SK-N-SH (cell line): ENCODE measurements around the gene TMEM240. TPM values are rescaled to one million over a fixed set of nuclear protein-coding genes. Genes with fewer than 3 reads are reported as not detected.

Experiments
- CTCF ChIA-PET: fragments of 300-600, 350-600 bp; formaldehyde crosslinking; extraction: SDS; loops from one replicate; lab custom pipeline; 2021; lab: Yijun Ruan, JAX
- POLR2A ChIA-PET: fragments of 350-600 bp; sonication (Branson Sonifier 250); formaldehyde crosslinking; extraction: SDS; loops from one replicate; lab custom pipeline; 2020; ENCODE audit warnings: antibody characterized with exemption, inconsistent platforms; lab: Yijun Ruan, JAX
- DNase-seq: peaks from one replicate; pipeline ENCODE4 v3.0.0; 2012
- H2AFZ ChIP-seq: fragments of 200-600 bp; sonication (generic); 2 replicates; pipeline ENCODE4 v1.8.1; 2016; ENCODE audit warnings: antibody characterized with exemption, mild to moderate bottlenecking, low read depth
- H3F3A ChIP-seq: fragments of 200-600 bp; sonication (generic); replicated peaks from 2 replicates; pipeline ENCODE3; 2016; ENCODE audit warnings: antibody characterized with exemption, mild to moderate bottlenecking; ENCODE audit not compliant: insufficient read depth
- H3K27ac ChIP-seq, 2 experiments: fragments of 200-500 bp in 1 of 2; fragments of 200-600 bp in 1 of 2; sonication (Bioruptor generic) in 1 of 2; sonication (generic), shearing (Covaris generic) in 1 of 2; 2 replicates each; pipeline versions ENCODE4 v1.5.1 to v1.6.1; 2014 to 2016; ENCODE audit warnings: low read depth in 2 of 2, inconsistent platforms in 1 of 2, low read length in 1 of 2, mild to moderate bottlenecking in 1 of 2, mixed read lengths in 1 of 2
- H3K27me3 ChIP-seq: fragments of 200-600 bp; sonication (generic), shearing (Covaris generic); 2 replicates; pipeline ENCODE4 v1.6.1; 2016; ENCODE audit warnings: mixed run types; ENCODE audit not compliant: insufficient read depth
- H3K36me3 ChIP-seq, 2 experiments: fragments of 200-500 bp in 1 of 2; fragments of 200-600 bp in 1 of 2; sonication (Bioruptor generic) in 1 of 2; sonication (generic) in 1 of 2; replicated peaks in 1 of 2; 2 replicates each; pipeline versions ENCODE3 to v1.5.1; 2014 to 2016; ENCODE audit warnings: low read length in 1 of 2, mild to moderate bottlenecking in 1 of 2; ENCODE audit not compliant: insufficient read depth in 2 of 2, control insufficient read depth in 1 of 2
- H3K4me1 ChIP-seq, 2 experiments: fragments of 200-500 bp in 1 of 2; fragments of 200-600 bp in 1 of 2; sonication (Bioruptor generic) in 1 of 2; sonication (generic), shearing (Covaris generic) in 1 of 2; 2 replicates each; pipeline versions ENCODE4 v1.5.1 to v1.6.1; 2014 to 2016; ENCODE audit warnings: low read depth in 1 of 2, low read length in 1 of 2, mixed run types in 1 of 2; ENCODE audit not compliant: insufficient read depth in 2 of 2, control insufficient read depth in 1 of 2
- H3K4me2 ChIP-seq: fragments of 200-600 bp; sonication (generic), shearing (Covaris generic); 2 replicates; pipeline ENCODE4 v1.6.1; 2017; ENCODE audit warnings: mixed run types
- H3K4me3 ChIP-seq, 2 experiments: fragments of 200-500 bp in 1 of 2; fragments of 200-600 bp in 1 of 2; sonication (Bioruptor generic) in 1 of 2; sonication (generic), shearing (Covaris generic) in 1 of 2; 2 replicates each; pipeline versions ENCODE4 v1.5.1 to v1.8.1; 2014 to 2016; ENCODE audit warnings: low read depth in 2 of 2, inconsistent platforms in 1 of 2, low read length in 1 of 2, mild to moderate bottlenecking in 1 of 2, mixed read lengths in 1 of 2, moderate library complexity in 1 of 2
- H3K79me2 ChIP-seq: fragments of 200-600 bp; sonication (generic); 2 replicates; pipeline ENCODE4 v1.8.1; 2017; ENCODE audit warnings: mild to moderate bottlenecking; ENCODE audit not compliant: insufficient read depth
- H3K9ac ChIP-seq: fragments of 200-600 bp; sonication (generic); 2 replicates; pipeline ENCODE4 v1.6.1; 2017; ENCODE audit warnings: mixed run types
- H3K9me2 ChIP-seq: fragments of 200-600 bp; sonication (generic); 2 replicates; pipeline ENCODE4 v1.6.1; 2017; ENCODE audit warnings: mixed run types
- H3K9me3 ChIP-seq: fragments of 200-600 bp; sonication (generic); 2 replicates; pipeline ENCODE4 v1.6.1; 2017; ENCODE audit warnings: mixed run types, mild to moderate bottlenecking, moderate library complexity
- H4K20me1 ChIP-seq: fragments of 200-600 bp; sonication (generic); 2 replicates; pipeline ENCODE4 v1.6.1; 2017; ENCODE audit warnings: mild to moderate bottlenecking, mixed run types; ENCODE audit not compliant: insufficient read depth
- CTCF ChIP-seq: fragments of 200-600 bp; sonication (generic); IDR thresholded peaks from 2 replicates; pipeline ENCODE4 v1.6.1; 2017; ENCODE audit warnings: antibody characterized with exemption, mild to moderate bottlenecking, moderate library complexity
- ELF1 ChIP-seq: IDR thresholded peaks from 2 replicates; pipeline ENCODE4 v1.4.0; 2012
- EP300 ChIP-seq, 2 experiments: IDR thresholded peaks; 2 replicates each; pipeline versions ENCODE4 v1.4.0 to v1.6.1; 2012; ENCODE audit warnings: borderline replicate concordance in 1 of 2, low read depth in 1 of 2, low read length in 1 of 2
- FOSL2 ChIP-seq: IDR thresholded peaks from 2 replicates; pipeline ENCODE4 v1.4.0; 2012; ENCODE audit warnings: low read depth, mild to moderate bottlenecking, moderate library complexity, borderline replicate concordance
- GABPA ChIP-seq: IDR thresholded peaks from 2 replicates; pipeline ENCODE4 v1.4.0; 2012; ENCODE audit warnings: low read depth, mild to moderate bottlenecking
- GATA2 ChIP-seq: sonication (generic); formaldehyde crosslinking; IDR thresholded peaks from 2 replicates; pipeline ENCODE4 v1.5.0; 2020; ENCODE audit warnings: mild to moderate bottlenecking, missing genetic modification reagents
- NFIC ChIP-seq: IDR thresholded peaks from 2 replicates; pipeline ENCODE4 v1.4.0; 2012; ENCODE audit warnings: borderline replicate concordance
- POLR2AphosphoS5 ChIP-seq: IDR thresholded peaks from 2 replicates; pipeline ENCODE4 v1.6.1; 2012; ENCODE audit warnings: low read depth, low read length
- RAD21 ChIP-seq: IDR thresholded peaks from 2 replicates; pipeline ENCODE4 v1.6.1; 2012; ENCODE audit warnings: mild to moderate bottlenecking, low read length
- RXRA ChIP-seq: IDR thresholded peaks from 2 replicates; pipeline ENCODE4 v1.4.0; 2012; ENCODE audit warnings: low read depth, mild to moderate bottlenecking, borderline replicate concordance
- USF1 ChIP-seq: IDR thresholded peaks from 2 replicates; pipeline ENCODE4 v1.4.0; 2012; ENCODE audit warnings: low read depth, borderline replicate concordance
- ZBTB33 ChIP-seq: IDR thresholded peaks from 2 replicates; pipeline ENCODE4 v1.4.0; 2012; ENCODE audit warnings: low read depth, borderline replicate concordance
- WGBS: methylation state at CpG from one replicate; pipeline ENCODE4 v1.1.6; 2017; ENCODE audit warnings: low lambda C conversion rate; 5-methylcytosine and 5-hydroxymethylcytosine counted together
- polyA plus RNA-seq, 3 experiments: library from polyadenylated mRNA; depleted of rRNA; stranded (reverse); fragments of >200 nt; gene quantifications; 2 replicates each; pipeline ENCODE4 v1.2.3, GENCODE V29; 2012

The TMEM240 gene
- 6.5 and 8.1 TPM in 2 replicates for polyA plus RNA-seq (2012; rRNA removed)
- 3.1 and 4.9 TPM in 2 replicates for polyA plus RNA-seq (2012; cell fraction: cytosol; rRNA removed)
- 18.5 and 29.8 TPM in 2 replicates for polyA plus RNA-seq (2012; cell fraction: nucleus; rRNA removed)

- ChIA-PET POLR2A (interaction anchor here (1.0 kb wide), 1 partner anchor 138 kb away, joined by 3 read pairs; no protein-coding TSS in a partner anchor), CTCF (interaction anchor here (1.0 kb wide), 1 partner anchor 13 kb away, joined by 4 read pairs; no protein-coding TSS in a partner anchor)
- H3K9me3 ChIP-seq = no peaks in the 10 kb centered on the region
- H4K20me1 ChIP-seq = no peaks in the 10 kb centered on the region
- WGBS = 63% methylated on average over 8 of the region's 100 CpGs
- peaks cover 0 to 17% of the 10 kb centered on the region in 2 experiments; a peak in 1 of 4 replicates for H3K4me1 ChIP-seq
- peaks cover 5% of the 10 kb centered on the region for H3F3A ChIP-seq
- peak within 1 kb of the TSS in 1 of 2 experiments; percentile 64; a peak in 2 of 4 replicates for H3K27ac ChIP-seq
- peak; percentile 95 for DNase-seq
- no peaks in the 10 kb centered on the region for H3K9me2 ChIP-seq
- no peak for TF ChIP-seq FOSL2
- TF ChIP-seq NFIC = no peak
- no peak for TF ChIP-seq GABPA
- TF ChIP-seq POLR2AphosphoS5 = no peak
- TF ChIP-seq CTCF = no peak
- no peak for TF ChIP-seq EP300 (IDR thresholded peaks at IDR 0.05; ENCODE audit: borderline replicate concordance in 1 of 2, low read depth in 1 of 2, low read length in 1 of 2)
- no peak for TF ChIP-seq ELF1
- TF ChIP-seq GATA2 (CRISPR knock-in tag) = no peak
- TF ChIP-seq USF1 = no peak
- no peak for TF ChIP-seq ZBTB33
- TF ChIP-seq RXRA = no peak
- no peak for TF ChIP-seq RAD21
- H3K79me2 ChIP-seq = 0 out of 2 replicates have a peak, but pooled peaks cover 2% of the 10 kb centered on the region
- H3K4me2 ChIP-seq = peak within 1 kb of the TSS; percentile 66; the same call in 1 of the 2 replicates
- H3K36me3 ChIP-seq = peaks cover 0 to 40% of the 10 kb centered on the region in 2 experiments
- peak within 1 kb of the TSS in 1 of 2 experiments; percentile 50; a peak in 3 of 4 replicates for H3K4me3 ChIP-seq
- no peaks in the 10 kb centered on the region for H3K27me3 ChIP-seq
- H2AFZ ChIP-seq = no peak within 1 kb of the TSS
- H3K9ac ChIP-seq = 0 out of 2 replicates have a peak within 1 kb of the TSS, but pooled peaks have one; percentile 39
Measured at GRCh38 chr1:1540090-1540817, at the start of gene TMEM240. Gene TMEM240, minus strand, starts transcription at chr1:1540624. Its CDS starts 278 bp downstream, at chr1:1540346.
